ENCODE data around the gene MRC2. TPM values are rescaled to one million over a fixed set of nuclear protein-coding genes. Genes with fewer than 3 reads are reported as not detected.

The MRC2 gene
- total and polyA plus RNA-seq, 2 of the 13 experiments (the other 11 are each of a cell fraction or from before 2014, with no cell fraction given): not detected

- no peaks in the 10 kb centered on the region for H3K79me2 ChIP-seq (ENCODE audit: insufficient read depth, low read length)
- no peaks in the 10 kb centered on the region for H3K36me3 ChIP-seq (replicated peaks in 1 of 2; ENCODE audit: control insufficient read depth in 1 of 2, insufficient read depth in 2 of 2, low read length in 2 of 2)
- ChIA-PET CTCF (ENCODE audit: low intra/inter-chr PET ratio, low total read pairs) (no interaction called here), POLR2A (no interaction called here)
- in situ Hi-C loops (cut with HindIII; ENCODE audit: extremely low pct_ligation_motif_present, low pct_unique_long_range_greater_than_20kb): no loop called here
- no peak overlapping the region for H3K4me3 ChIP-seq (replicated peaks in 1 of 3; ENCODE audit: insufficient read depth in 1 of 3, low read depth in 2 of 3, low read length in 3 of 3)
- FAIRE-seq: no peak
- H4K20me1 ChIP-seq (ENCODE audit: insufficient read depth, low read length): no peaks in the 10 kb centered on the region
- no peak overlapping the region for H2AFZ ChIP-seq (ENCODE audit: low read length)
- TF ChIP-seq ZBTB46 (CRISPR knock-in tag; IDR thresholded peaks at IDR 0.05; ENCODE audit: borderline replicate concordance) (no peak), GRHL1 (CRISPR knock-in tag; conservative IDR thresholded peaks at IDR 0.05) (no peak), SPEN (CRISPR knock-in tag; IDR thresholded peaks at IDR 0.05; ENCODE audit: low read depth) (no peak), RBAK (CRISPR knock-in tag; IDR thresholded peaks at IDR 0.05) (no peak), TFDP2 (CRISPR knock-in tag; IDR thresholded peaks at IDR 0.05) (no peak)
- H3K4me2 ChIP-seq (ENCODE audit: low read depth, low read length): no peak overlapping the region
- BruUV-seq (replicated peaks): no TSS peak
- H3K9me3 ChIP-seq (ENCODE audit: low read length): no peaks in the 10 kb centered on the region
- intact Hi-C loops (cut with micrococcal nuclease; ENCODE audit: unreplicated experiment): no loop called here
- no peak for ATAC-seq
- H3K27ac ChIP-seq (ENCODE audit: extremely low read length, insufficient read depth, low read length): no peak overlapping the region
- no peaks in the 10 kb centered on the region for H3K4me1 ChIP-seq (ENCODE audit: insufficient read depth, low read length)
- DNase-seq (ENCODE audit: low spot score): no peak
- peaks cover 4 to 68% of the 10 kb centered on the region in 2 experiments for H3K27me3 ChIP-seq (ENCODE audit: control insufficient read depth in 1 of 2, insufficient read depth in 2 of 2, low read length in 2 of 2)
- WGBS (ENCODE audit: low lambda C conversion rate): 59% methylated on average over 8 of the region's 8 CpGs
- H3K9ac ChIP-seq (ENCODE audit: insufficient read depth, low read depth, low read length): no peak overlapping the region
Measured at GRCh38 chr17:62714016-62714777, 86.7 kb downstream of the MRC2 start.

Measured in HepG2 (cell line).